SHP77 (cell line): ENCODE data around the gene CFB.
"Not testable (repeated sequence)": the region's sequence is repeated elsewhere in the genome, so short reads cannot be mapped to it uniquely, and the experiment has no call there.

Experiments used
- DNase-seq, 2 experiments: peaks; one replicate each; lab custom pipeline; 2025; lab: John Stamatoyannopoulos, UW

CFB gene

DNA sequence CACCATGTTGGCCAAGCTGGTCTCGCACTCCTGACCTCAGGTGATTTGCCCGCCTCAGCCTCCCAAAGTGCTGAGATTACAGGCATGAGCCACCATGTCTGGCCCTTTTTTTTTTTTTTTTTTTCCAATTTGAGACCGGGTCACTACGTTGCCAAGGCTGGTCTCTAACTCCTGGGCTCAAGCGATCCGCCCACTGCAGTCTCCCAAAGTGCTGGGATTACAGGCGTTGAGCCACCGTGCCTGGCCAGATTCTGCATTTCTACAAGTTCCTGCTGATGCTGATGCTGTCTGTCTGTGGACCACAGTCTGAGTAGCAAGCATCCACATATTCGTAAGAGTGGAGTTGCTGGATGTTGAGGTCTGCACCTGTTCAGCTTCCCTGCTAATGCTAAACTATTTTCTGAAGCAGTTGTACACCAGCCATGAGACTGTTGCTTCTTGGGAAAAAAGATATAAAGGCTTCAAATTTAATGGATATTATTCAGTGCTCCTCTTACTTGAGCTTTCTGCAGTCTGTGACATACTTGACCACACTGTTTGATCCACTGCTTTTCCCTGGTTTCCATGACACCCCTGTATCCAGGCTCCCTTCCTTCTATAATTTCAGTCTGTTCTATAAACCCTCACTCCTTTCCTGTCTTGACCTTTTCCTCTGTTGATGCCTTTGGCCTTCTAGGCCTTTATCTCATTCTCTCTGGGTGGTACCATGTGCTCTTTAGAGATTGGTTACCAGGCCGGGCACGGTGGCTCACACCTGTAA, 33.9 kb upstream of the CFB start:
- no peak for DNase-seq

DNA sequence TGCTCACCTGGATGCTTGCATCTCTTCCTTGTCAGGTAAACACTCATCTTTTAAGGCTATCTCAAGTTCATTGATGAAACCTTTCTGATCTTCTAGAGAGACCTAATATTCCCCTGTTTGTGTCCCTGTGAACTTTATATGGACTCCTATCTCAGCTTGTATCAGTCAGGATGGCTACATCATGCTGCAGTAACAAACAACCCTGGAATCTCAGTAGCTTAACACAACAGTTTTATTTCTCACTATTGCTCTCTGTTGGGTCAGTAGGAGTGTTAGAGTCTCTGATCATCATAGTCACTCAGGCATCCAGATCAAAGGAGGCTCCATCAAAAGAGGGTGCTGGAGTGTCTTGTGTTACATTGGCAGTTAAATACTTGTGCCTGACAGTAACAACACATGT, 30.5 kb upstream of the CFB start:
- DNase-seq, result no peak

DNA sequence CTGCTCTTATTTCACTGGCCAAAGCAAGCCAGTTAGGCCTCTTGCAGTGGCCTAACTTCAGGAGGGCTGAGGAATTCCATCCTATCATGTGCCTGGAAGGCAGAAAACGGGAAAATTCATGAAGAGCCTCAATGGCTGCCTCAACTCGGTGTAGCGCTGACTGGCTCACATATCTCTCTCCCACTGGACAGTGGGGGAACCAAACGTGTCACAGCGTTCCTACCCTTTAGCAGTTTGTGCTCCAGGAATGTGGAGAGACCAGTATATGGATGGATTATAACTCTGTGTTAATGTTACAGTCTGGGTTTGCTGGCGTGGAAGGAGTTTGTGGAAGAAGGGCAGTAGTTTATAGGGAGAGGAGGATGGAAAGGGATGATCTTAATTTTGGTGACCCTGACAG, 30.1 kb upstream of the CFB start:
- DNase-seq, result no peak

DNA sequence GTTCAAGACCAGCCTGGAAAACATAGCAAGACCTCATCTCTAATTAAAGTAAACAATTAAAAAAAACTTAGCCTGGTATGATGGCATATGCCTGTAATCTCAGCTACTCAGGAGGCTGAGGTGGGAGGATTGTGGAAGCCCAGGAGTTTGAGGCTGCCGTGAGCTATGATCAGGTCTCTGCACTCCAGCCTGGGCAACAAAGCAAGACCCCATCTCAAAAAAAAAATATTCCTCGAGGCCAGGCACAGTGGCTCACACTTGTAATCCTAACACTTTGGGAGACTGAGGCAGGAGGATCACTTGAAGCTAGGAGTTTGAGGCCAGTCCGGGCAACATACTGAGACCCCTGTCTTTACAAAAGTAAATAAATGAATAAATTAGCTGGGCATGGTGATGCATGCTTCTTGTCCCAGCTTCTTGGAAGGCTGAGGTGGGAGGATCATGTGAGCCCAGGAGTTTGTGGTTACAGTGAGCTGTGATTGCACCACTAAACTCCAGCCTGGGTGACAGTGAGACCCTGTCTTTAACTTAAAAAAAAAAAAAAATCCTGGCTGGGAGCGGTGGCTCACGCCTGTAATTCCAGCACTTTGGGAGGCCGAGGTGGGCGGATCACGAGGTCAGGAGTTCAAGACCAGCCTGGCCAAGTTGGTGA, 27.7 kb upstream of the CFB start:
- no peak for DNase-seq

DNA sequence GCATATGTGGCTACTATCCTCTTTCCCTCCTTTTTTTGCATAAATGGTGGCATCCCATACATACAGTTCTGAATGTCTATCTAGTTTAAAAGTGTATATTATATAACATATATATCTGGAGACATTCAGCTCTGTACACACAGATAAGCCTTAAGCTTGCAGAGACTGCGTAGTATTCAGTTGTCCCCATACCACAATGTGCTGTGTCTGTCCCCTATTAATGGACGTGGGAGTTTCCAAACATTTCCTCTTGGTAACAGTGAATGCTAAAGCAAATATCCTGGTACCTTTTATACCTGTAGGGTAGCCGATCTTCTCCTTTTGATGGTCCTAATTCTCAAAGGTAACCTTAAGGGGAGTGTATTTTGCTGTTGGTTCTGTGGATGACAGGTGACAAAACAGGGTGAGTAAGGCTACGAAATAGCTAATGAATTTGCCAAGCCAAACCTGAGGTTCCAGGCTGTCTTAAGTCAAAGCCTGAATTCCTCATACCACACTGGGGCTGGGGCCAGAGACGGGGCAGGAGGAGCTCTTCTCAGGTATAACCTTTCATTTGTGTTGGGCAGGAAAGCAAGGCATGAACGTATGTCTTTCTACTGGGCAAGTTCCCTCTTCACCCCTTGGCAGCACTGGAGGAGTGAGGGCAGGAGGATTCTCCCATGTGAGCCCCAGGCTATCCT, 26.1 kb upstream of the CFB start:
- DNase-seq, result no peak

DNA sequence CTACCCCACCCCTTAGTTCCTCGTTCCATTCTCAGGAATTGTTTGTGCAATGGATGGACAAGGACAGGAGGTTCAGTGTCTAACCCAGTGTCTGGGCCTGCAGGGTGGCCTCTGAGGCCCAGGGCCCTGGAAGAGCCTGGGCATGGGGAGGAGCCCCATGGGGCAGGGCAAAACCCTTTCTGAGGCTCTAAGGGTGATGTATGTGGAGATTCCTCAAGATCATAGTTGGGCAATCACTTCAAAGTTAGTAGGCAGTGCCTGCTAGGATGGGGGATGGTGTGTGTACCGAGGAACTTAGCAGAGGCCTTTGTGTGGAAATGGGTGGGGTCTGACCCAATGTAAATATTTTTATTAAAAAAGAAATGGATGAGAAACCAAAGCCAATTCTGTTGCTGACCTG, 25.1 kb upstream of the CFB start:
- no peak for DNase-seq

DNA sequence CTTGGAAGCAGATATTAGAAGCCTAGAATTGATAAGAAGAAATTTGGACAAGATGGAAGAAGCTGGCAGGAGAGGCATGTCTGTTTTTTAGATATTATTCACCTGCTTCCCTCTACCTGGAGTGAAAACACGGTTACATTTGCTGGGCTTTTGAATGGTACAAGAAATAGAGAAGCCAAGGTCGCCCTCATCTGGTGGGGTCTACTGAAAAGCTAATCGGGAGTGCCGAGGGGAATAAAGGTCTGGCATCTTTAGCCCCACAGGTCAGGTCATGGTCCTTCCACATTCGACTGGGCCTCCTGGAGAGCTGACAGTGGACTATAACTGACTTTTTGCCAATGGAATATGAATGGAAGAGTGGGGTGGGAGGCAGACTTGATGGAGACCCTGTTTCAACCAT, 23.0 kb upstream of the CFB start:
- peak in 1 of 2 experiments; percentile 5 for DNase-seq

DNA sequence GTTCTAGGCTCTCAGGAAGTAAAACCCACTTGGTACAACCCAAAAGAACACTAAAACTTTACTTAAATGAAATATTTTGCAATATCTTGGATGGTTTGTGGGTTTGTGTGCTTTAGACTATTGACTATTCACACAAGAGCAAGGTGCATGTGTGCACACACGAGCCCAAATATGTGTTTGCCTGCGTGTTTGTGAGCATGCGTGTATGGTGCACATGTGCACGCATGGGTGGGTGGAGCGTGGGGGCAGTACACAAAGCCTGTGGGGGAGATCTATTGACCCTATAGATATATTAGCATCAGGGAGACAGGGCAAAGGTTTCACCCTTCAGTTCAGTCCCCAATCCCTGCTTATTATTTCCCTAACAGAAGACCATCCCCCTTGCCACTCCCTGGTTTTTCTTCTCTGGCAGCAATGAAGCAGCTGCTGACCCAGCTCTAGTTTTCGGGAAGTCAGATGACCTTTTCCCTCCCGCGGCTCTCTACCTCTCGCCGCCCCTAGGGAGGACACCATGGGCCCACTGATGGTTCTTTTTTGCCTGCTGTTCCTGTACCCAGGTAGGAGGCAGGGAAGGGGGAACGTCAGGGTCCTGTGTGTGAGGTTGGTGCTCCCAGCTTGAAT, 18.5 kb upstream of the CFB start, which contains the start of gene C2:
TSS of gene C2 (plus strand) at position 476 of the 621 bp plus-strand sequence. CDS start at position 512, 36 bp downstream.
- peak in 1 of 2 experiments; percentile 56 for DNase-seq

DNA sequence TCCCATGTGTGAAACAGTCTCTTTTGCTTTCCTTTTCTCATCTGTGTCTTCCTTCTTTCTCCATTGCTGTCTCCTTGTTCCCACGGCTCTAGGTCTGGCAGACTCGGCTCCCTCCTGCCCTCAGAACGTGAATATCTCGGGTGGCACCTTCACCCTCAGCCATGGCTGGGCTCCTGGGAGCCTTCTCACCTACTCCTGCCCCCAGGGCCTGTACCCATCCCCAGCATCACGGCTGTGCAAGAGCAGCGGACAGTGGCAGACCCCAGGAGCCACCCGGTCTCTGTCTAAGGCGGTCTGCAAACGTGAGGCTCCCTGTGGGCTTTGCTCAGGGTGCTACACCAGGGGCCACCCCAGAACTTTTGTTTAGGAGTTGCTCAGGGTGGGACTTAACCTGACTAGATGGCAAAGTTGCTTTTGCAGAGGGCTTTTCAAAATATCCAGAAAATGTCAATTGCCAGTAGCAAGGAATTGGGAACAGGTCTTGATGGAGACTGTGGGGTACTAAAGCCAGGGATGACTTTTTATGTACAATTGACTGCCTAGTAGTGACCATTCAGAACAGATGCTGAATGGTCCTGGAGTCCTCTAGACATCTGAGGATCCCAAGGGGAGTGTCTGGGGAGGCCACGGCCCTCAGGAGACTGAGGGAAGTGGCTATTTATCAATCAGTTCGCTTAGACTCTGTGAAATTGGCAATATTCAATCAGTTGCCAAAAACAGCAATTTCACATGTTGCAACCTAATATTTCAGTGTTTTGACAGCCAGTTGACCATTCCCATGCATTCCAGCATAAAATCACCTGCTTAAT, 17.8 kb upstream of the CFB start:
- DNase-seq, result no peak

DNA sequence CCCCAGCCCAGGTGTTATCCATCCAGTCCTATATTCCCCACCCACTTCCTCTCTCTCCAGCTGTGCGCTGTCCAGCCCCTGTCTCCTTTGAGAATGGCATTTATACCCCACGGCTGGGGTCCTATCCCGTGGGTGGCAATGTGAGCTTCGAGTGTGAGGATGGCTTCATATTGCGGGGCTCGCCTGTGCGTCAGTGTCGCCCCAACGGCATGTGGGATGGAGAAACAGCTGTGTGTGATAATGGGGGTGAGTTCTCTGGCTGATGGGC, 17.3 kb upstream of the CFB start:
- no peak for DNase-seq

DNA sequence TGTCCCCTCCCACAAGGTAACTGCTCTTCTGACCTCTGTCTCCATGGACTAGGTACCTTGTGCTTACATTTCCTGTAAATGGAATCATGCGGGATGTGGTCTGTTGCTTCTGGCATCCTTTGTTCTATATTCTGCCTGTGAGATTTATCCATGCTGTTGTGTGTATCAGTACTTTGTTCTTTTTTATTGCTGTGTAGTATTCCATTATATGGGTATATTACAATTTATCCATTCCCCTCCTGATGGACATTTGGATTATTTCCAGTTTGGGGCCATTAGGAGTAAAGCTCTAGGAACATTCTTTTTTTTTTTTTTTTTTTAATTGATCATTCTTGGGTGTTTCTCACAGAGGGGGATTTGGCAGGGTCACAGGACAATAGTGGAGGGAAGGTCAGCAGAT, 14.9 kb upstream of the CFB start:
- no peak for DNase-seq

DNA sequence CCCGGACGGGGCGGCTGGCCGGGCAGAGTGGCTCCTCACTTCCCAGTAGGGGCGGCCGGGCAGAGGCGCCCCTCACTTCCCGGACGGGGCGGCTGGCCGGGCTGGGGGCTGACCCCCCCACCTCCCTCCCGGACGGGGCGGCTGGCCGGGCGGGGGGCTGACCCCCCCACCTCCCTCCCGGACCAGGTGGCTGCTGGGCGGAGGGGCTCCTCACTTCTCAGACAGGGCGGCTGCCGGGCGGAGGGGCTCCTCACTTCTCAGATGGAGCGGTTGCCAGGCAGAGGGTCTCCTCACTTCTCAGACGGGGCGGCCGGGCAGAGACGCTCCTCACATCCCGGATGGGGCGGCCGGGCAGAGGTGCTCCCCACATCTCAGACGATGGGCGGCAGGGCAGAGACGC, 13.8 kb upstream of the CFB start:
- not testable (repeated sequence) for DNase-seq

DNA sequence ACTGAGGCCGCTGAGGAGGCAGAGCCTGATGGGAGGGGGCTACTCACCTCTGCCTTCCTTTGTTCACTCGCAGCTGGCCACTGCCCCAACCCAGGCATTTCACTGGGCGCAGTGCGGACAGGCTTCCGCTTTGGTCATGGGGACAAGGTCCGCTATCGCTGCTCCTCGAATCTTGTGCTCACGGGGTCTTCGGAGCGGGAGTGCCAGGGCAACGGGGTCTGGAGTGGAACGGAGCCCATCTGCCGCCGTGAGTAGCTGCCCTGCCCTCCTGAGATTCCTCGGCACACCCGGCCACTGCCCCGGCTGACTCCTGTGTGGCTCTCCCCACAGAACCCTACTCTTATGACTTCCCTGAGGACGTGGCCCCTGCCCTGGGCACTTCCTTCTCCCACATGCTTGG, 12.4 kb upstream of the CFB start:
- no peak for DNase-seq

DNA sequence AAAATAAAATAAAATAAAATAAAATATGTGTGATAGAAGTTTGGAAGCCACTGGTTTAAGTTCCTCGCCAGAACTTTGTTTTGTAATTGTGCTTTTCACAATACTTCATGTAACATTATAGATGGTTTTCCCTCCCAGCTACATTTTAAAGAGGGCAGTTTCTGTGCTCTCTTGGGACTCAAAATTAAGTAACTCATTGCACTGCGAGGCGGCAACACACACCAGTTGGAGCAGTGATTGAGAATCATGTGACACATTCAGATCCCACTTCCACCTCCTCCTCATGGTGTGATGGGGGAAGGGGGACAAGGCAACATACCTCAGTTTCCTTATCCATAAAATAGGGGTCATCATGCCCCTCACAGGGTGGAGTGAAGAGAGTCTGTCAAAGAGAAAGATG, 10.9 kb upstream of the CFB start:
- no peak for DNase-seq

DNA sequence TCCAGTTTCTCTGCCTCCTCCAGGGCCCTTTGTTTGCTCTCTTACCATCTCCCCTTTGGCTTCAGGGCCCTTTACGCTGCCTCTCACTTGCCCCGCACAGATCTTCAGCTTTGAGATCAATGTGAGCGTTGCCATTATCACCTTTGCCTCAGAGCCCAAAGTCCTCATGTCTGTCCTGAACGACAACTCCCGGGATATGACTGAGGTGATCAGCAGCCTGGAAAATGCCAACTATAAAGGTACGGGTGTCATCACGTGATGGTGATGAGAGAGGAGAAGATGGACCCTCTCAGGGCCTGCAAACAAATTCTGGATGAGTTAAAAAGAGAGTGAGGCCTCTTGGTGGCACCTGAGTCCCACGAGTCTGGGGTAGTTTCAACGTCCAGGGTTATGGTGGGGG, 10.1 kb upstream of the CFB start:
- no peak for DNase-seq

DNA sequence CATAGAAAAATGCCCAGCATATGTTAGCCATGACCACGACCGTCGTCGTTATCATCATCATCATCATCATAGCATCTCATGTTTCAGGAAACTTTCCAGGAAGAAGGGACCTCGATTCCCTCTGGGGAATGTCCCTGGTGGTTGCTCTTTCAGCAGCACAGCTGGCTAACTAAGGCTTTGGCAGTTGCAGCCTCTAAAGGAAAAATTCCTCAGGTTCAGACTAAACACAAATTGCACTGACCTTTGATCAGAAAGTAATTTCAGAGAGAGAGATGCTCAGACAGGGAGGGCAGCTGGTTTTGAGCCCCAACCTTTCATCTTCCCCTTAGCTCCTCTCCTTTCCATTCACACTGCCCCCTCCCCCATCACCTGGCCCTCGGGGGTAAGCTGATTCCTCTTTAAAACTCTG, 5.6 kb upstream of the CFB start:
- DNase-seq, result no peak

DNA sequence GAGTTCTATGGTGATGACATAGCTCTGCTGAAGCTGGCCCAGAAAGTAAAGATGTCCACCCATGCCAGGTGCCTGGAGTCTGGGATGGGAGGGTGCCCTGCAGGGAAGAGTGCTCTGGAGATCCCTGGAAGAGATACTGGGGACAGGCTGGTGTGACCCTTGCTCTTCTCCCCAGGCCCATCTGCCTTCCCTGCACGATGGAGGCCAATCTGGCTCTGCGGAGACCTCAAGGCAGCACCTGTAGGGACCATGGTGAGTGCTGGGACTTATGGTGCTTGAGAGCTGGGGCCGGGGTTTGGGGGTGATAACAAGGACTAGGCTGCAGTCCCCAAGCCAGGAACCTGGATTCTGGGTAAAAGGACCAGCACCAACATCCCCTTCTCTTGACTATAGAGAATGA, 2.2 kb upstream of the CFB start:
- no peak for DNase-seq

DNA sequence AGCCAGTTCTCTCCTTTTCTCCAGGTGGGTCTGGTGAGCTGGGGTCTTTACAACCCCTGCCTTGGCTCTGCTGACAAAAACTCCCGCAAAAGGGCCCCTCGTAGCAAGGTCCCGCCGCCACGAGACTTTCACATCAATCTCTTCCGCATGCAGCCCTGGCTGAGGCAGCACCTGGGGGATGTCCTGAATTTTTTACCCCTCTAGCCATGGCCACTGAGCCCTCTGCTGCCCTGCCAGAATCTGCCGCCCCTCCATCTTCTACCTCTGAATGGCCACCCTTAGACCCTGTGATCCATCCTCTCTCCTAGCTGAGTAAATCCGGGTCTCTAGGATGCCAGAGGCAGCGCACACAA, 765 bp upstream of the CFB start:
- no peak for DNase-seq

DNA sequence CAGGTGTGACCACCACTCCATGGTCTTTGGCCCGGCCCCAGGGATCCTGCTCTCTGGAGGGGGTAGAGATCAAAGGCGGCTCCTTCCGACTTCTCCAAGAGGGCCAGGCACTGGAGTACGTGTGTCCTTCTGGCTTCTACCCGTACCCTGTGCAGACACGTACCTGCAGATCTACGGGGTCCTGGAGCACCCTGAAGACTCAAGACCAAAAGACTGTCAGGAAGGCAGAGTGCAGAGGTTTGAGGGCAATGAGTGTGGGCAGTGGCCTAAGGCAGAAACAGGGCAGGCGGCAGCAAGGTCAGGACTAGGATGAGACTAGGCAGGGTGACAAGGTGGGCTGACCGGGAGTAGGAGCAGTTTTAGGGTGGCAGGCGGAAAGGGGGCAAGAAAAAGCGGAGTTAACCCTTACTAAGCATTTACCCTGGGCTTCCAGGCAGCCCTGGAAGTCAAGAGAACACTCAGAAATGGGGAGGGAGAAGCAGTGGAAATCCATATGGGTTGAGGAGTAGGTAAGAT, 533 bp downstream of the CFB start:
- no peak for DNase-seq

DNA sequence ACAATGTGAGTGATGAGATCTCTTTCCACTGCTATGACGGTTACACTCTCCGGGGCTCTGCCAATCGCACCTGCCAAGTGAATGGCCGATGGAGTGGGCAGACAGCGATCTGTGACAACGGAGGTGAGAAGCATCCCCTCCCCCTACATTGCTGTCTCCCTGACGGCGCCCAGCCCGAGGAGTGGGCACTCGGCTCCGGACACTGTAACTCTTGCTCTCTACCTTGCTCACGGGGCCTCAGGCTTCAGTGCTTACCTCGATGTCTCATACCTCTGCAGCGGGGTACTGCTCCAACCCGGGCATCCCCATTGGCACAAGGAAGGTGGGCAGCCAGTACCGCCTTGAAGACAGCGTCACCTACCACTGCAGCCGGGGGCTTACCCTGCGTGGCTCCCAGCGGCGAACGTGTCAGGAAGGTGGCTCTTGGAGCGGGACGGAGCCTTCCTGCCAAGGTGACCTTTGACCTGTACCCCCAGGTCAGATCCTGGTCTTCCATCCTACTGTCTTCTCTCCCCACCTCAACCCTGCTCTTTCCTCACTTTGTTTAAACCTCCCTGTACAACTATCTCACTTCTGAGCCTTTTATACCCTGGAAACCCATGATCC, 1.3 kb downstream of the CFB start:
- DNase-seq, result no peak

DNA sequence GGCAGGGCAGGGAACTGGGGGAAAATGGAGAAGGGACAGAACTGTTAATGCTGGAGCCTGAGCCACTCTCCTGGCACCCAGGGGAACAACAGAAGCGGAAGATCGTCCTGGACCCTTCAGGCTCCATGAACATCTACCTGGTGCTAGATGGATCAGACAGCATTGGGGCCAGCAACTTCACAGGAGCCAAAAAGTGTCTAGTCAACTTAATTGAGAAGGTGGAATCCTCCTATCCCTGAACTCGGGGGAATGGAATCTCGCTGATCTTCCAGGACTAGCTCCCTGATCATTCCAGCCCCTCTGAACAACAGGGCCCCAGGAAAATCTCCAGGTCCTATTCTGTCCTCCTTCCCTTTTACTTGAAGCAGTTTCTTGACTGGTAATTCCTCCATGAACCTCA, 2.0 kb downstream of the CFB start:
- no peak for DNase-seq

DNA sequence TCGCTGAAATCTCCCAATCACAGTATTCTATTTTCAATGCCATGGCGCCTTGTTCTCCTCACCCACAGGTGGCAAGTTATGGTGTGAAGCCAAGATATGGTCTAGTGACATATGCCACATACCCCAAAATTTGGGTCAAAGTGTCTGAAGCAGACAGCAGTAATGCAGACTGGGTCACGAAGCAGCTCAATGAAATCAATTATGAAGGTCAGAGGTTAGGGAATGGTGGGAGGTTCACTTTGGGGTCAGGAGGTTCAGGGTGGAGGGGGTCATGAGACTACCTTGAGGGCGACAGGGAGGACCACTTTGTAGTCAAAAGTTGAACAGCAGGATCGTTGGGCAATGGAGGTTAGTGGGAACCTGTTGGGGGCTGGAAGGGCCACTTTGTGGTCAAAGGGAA, 2.4 kb downstream of the CFB start:
- no peak for DNase-seq
